ENCODE measurements around the gene EMP2.
"Not testable (repeated sequence)": the region's sequence is repeated elsewhere in the genome, so short reads cannot be mapped to it uniquely, and the experiment has no call there.

Gene EMP2

GRCh38 chr16:10622036-10622921 lies 41.9 kb upstream of the EMP2 start:
- TF ChIP-seq, protein P1, sequence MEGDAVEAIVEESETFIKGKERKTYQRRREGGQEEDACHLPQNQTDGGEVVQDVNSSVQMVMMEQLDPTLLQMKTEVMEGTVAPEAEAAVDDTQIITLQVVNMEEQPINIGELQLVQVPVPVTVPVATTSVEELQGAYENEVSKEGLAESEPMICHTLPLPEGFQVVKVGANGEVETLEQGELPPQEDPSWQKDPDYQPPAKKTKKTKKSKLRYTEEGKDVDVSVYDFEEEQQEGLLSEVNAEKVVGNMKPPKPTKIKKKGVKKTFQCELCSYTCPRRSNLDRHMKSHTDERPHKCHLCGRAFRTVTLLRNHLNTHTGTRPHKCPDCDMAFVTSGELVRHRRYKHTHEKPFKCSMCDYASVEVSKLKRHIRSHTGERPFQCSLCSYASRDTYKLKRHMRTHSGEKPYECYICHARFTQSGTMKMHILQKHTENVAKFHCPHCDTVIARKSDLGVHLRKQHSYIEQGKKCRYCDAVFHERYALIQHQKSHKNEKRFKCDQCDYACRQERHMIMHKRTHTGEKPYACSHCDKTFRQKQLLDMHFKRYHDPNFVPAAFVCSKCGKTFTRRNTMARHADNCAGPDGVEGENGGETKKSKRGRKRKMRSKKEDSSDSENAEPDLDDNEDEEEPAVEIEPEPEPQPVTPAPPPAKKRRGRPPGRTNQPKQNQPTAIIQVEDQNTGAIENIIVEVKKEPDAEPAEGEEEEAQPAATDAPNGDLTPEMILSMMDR (IDR thresholded peaks at IDR 0.05; ENCODE audit: borderline replicate concordance, control extremely low read depth, extremely low read depth, insufficient read depth, missing control alignments), result no peak
- no peak for DNase-seq (ENCODE audit: low spot score)
- in situ Hi-C loops (cut with MboI; ENCODE audit: low sequenced_read_pairs, unreplicated experiment), result no loop called here

DNA sequence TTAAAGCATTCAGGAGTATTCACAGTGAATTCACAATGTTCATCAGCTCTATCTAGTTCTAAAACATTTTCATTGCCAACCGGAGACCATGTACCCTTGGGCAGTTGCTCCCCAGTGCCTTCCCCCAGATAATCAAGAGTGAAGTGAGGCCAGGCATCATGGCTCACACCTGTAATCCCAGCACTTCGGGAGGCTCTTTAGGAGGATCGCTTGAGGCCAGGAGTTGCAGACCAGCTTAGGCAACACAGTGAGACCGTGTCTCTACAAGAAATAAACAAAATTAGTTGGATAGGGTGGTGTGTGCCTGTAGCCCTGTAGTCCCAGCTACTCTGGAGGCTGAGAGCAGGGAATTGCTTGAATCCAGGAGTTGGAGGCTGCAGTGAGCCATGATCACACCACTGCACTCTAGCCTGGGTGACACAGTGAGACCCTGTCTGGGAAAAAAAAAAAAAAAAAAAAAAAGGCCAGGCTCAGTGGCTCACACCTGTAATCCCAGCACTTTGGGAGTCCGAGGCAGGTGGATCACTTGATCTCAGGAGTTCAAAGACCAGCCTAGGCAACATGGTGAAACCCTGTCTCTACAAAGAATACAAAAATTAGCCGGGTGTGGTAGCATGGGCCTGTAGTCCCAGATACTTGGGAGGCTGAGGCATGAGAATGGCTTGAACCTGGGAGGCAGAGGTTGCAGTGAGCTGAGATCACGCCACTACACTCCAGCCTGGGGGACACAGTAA lies 41.0 kb upstream of the EMP2 start:
- in situ Hi-C loops (cut with MboI; ENCODE audit: low sequenced_read_pairs, unreplicated experiment); DNase-seq (ENCODE audit: low spot score): not testable (repeated sequence)

- TF ChIP-seq, protein P1 (IDR thresholded peaks at IDR 0.05; ENCODE audit: borderline replicate concordance, control extremely low read depth, extremely low read depth, insufficient read depth, missing control alignments), result no peak
- in situ Hi-C loops (cut with MboI; ENCODE audit: low sequenced_read_pairs, unreplicated experiment), result no loop called here
- no peak for DNase-seq (ENCODE audit: low spot score)
Observed at GRCh38 chr16:10620120-10620519, 39.7 kb upstream of the EMP2 start.

GRCh38 chr16:10619271-10619849 lies 39.0 kb upstream of the EMP2 start:
- TF ChIP-seq, protein P1 (IDR thresholded peaks at IDR 0.05; ENCODE audit: borderline replicate concordance, control extremely low read depth, extremely low read depth, insufficient read depth, missing control alignments), result no peak
- in situ Hi-C loops (cut with MboI; ENCODE audit: low sequenced_read_pairs, unreplicated experiment), result no loop called here
- peak; percentile 76 for DNase-seq (ENCODE audit: low spot score)

DNA sequence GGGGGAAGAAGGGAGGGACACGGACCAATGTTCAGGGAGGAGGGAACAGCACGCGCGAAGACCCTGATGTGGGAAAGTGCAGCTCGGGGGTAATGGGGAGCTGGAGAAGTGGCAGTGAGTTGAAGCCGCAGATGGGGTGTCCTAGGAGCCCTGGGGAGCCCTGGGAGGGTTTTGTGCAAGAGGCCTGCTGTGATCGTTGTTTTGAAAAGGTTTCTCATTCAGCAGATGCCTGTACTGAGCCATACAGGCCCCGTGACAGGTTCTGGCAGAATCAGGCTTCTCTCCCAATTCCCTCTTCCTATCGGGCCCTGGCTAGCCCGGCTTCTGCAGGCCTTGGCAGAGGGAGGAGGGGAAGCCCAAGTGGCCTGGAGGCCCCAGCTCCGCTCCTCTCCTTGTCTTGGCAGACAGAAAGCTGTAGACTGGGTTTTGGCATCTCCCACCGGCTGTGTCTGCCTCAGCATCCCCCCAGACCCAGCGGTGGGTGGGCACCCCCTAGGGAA lies 38.4 kb upstream of the EMP2 start:
- DNase-seq (ENCODE audit: low spot score), result no peak
- in situ Hi-C loops (cut with MboI; ENCODE audit: low sequenced_read_pairs, unreplicated experiment), result no loop called here

GRCh38 chr16:10617662-10618420 lies 37.4 kb upstream of the EMP2 start:
- in situ Hi-C loops (cut with MboI; ENCODE audit: low sequenced_read_pairs, unreplicated experiment), result no loop called here
- TF ChIP-seq, protein P1 (IDR thresholded peaks at IDR 0.05; ENCODE audit: borderline replicate concordance, control extremely low read depth, extremely low read depth, insufficient read depth, missing control alignments), result no peak
- DNase-seq (ENCODE audit: low spot score), result no peak

More for the DNA sequence above, 38.4 kb upstream of the EMP2 start:
- TF ChIP-seq, protein P1 (IDR thresholded peaks at IDR 0.05; ENCODE audit: borderline replicate concordance, control extremely low read depth, extremely low read depth, insufficient read depth, missing control alignments), result no peak

Measured in GM13976 (cell line).